Measurements from ENCODE around the gene CPN1. TPM values are rescaled to one million over a fixed set of nuclear protein-coding genes. Genes with fewer than 3 reads are reported as not detected.

Gene CPN1
- total and polyA plus RNA-seq, 10 donors, result not detected

GRCh38 chr10:100067466-100067865, 14.2 kb downstream of the CPN1 start:
- TF ChIP-seq POLR2A (IDR thresholded peaks at IDR 0.05) (no peak), POLR2AphosphoS5 (IDR thresholded peaks at IDR 0.05) (no peak), CTCF (IDR thresholded peaks at IDR 0.05 in 8 of 11, conservative IDR thresholded peaks at IDR 0.05 in 3 of 11) (no peak)
- no peak overlapping the region for H3K4me3 ChIP-seq
- no peaks in the 10 kb centered on the region for H3K36me3 ChIP-seq
- no peak for DNase-seq
- H3K27ac ChIP-seq, result no peak overlapping the region
- WGBS, 5 donors, result 81 to 95% (median 92%) methylated on average over 1 of the region's 1 CpG
- intact Hi-C loops (cut with DNase I; ENCODE audit: low total_unique reads), result no loop called here
- H3K9me3 ChIP-seq, result no peaks in the 10 kb centered on the region
- H3K27me3 ChIP-seq (replicated peaks in 1 of 7), result peaks cover 0 to 9% (median 0%) of the 10 kb centered on the region in 7 donors
- H3K4me1 ChIP-seq, result no peaks in the 10 kb centered on the region

GRCh38 chr10:100065084-100065660, 16.5 kb downstream of the CPN1 start:
- no peaks in the 10 kb centered on the region for H3K4me1 ChIP-seq
- H3K4me3 ChIP-seq, result no peak overlapping the region
- H3K36me3 ChIP-seq, result no peaks in the 10 kb centered on the region
- peaks cover 0 to 9% (median 0%) of the 10 kb centered on the region in 7 donors for H3K27me3 ChIP-seq (replicated peaks in 1 of 7)
- H3K27ac ChIP-seq, result no peak overlapping the region
- no peak for DNase-seq
- TF ChIP-seq CTCF (IDR thresholded peaks at IDR 0.05 in 8 of 11, conservative IDR thresholded peaks at IDR 0.05 in 3 of 11) (no peak), POLR2AphosphoS5 (IDR thresholded peaks at IDR 0.05) (no peak), POLR2A (IDR thresholded peaks at IDR 0.05) (no peak)
- intact Hi-C loops (cut with DNase I; ENCODE audit: low total_unique reads), result no loop called here
- 55 to 74% (median 56%) methylated on average over 23 of the region's 23 CpGs for WGBS, 5 donors
- H3K9me3 ChIP-seq, result no peaks in the 10 kb centered on the region

GRCh38 chr10:100061401-100061800, 20.3 kb downstream of the CPN1 start:
- Histone ChIP-seq H3K9me3 (no peaks in the 10 kb centered on the region), H3K27ac (no peak overlapping the region), H3K36me3 (no peaks in the 10 kb centered on the region), H3K4me3 (no peak overlapping the region), H3K4me1 (no peaks in the 10 kb centered on the region), H3K27me3 (replicated peaks in 1 of 7) (peaks cover 0 to 7% (median 0%) of the 10 kb centered on the region in 7 donors)
- WGBS, 5 donors, result 78 to 93% (median 79%) methylated on average over 1 of the region's 1 CpG
- intact Hi-C loops (cut with DNase I; ENCODE audit: low total_unique reads), result no loop called here
- TF ChIP-seq CTCF (IDR thresholded peaks at IDR 0.05 in 8 of 11, conservative IDR thresholded peaks at IDR 0.05 in 3 of 11), result no peak
- no peak for TF ChIP-seq POLR2A (IDR thresholded peaks at IDR 0.05)
- TF ChIP-seq POLR2AphosphoS5 (IDR thresholded peaks at IDR 0.05), result no peak
- no peak for DNase-seq

GRCh38 chr10:100057948-100058347, 23.7 kb downstream of the CPN1 start:
- Histone ChIP-seq H3K27me3 (replicated peaks in 1 of 7) (peaks cover 0 to 7% (median 0%) of the 10 kb centered on the region in 7 donors), H3K9me3 (peaks cover 0 to 10% (median 7%) of the 10 kb centered on the region in 8 donors), H3K4me3 (no peak overlapping the region), H3K36me3 (no peaks in the 10 kb centered on the region), H3K4me1 (no peaks in the 10 kb centered on the region), H3K27ac (no peak overlapping the region)
- TF ChIP-seq POLR2A (IDR thresholded peaks at IDR 0.05) (no peak), CTCF (IDR thresholded peaks at IDR 0.05 in 8 of 11, conservative IDR thresholded peaks at IDR 0.05 in 3 of 11) (no peak), POLR2AphosphoS5 (IDR thresholded peaks at IDR 0.05) (no peak)
- DNase-seq, result no peak
- WGBS, 5 donors, result 52 to 83% (median 69%) methylated on average over 1 of the region's 1 CpG
- intact Hi-C loops (cut with DNase I; ENCODE audit: low total_unique reads), result no loop called here
